GM12891 (cell line): Measurements from ENCODE around the gene PRDX2.
"Not testable (repeated sequence)": the region's sequence is repeated elsewhere in the genome, so short reads cannot be mapped to it uniquely, and the experiment has no call there.

Experiments
- DNase-seq: peaks from one replicate; pipeline ENCODE4 v3.0.0; 2011; ENCODE audit warnings: low spot score; ENCODE audit not compliant: insufficient read length
- FAIRE-seq: peaks from 2 replicates; lab custom pipeline; 2011; peaks lifted over from hg19 to GRCh38; lab: Jason Lieb, UNC
- PAX5 ChIP-seq: IDR thresholded peaks from 2 replicates; pipeline ENCODE4 v1.6.1; 2011; ENCODE audit warnings: low read length, moderate library complexity, mild to moderate bottlenecking; ENCODE audit not compliant: insufficient read depth, severe bottlenecking
- POLR2A ChIP-seq: IDR thresholded peaks from 2 replicates; pipeline ENCODE4 v1.6.1; 2011; ENCODE audit warnings: low read depth, low read length, control low read depth
- POLR2AphosphoS5 ChIP-seq: IDR thresholded peaks from 2 replicates; pipeline ENCODE4 v1.6.1; 2011; ENCODE audit warnings: low read depth, low read length, control low read depth
- POU2F2 ChIP-seq: IDR thresholded peaks from 2 replicates; pipeline ENCODE4 v1.6.1; 2011; ENCODE audit warnings: low read depth, mild to moderate bottlenecking, control low read depth, low read length, moderate library complexity
- SPI1 ChIP-seq: IDR thresholded peaks from 2 replicates; pipeline ENCODE4 v1.6.1; 2011; ENCODE audit warnings: low read depth, low read length, control low read depth
- TAF1 ChIP-seq: IDR thresholded peaks from 2 replicates; pipeline ENCODE4 v1.6.1; 2011; ENCODE audit warnings: low read depth, low read length, control low read depth

The PRDX2 gene

DNA sequence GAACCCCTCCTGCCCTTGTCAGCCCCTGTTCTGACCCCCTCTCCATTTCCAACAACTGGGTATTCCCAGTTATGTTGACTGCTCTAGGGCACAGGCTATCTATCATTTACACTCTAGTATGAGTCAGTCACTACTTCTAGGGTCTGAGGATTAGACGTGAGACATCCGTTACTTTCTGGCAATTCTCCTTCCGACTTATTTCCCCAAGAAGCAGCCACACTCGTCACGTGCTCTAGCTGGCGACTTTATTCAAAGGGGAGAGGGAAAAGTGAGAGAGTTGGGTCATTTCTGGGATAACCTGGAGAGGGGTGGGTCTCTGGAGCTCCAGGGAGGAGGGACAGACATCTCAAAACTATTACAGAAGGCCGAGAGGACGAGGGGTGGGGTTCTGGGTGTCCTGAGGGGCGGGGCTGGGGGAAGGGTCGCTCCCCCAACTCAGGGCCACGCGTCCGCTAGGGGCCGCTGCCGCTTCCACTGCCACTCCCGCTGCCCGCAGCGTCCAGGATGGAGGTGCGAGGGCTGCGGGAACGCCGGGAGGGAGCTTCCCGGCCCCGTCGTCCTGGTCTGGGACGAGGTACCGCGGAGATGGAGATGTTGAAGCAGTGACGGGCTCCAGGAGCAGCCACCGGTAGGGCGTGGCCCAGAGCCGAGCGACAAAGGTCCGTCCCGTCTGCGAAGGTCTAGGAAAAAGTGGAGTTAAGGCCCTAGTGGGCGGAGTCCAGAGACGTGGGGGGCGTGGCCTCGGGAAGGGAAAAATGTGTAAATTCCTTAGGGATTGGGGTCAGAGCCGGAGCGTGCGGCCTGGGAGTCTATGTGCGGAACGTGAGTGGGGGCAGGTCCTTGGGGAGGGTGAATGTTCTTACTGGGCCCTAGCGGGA is 23.9 kb upstream of the PRDX2 start:
- DNase-seq (no peak), FAIRE-seq (no peak)
- TF ChIP-seq PAX5 (no peak), POLR2A (no peak), POU2F2 (no peak), TAF1 (no peak), POLR2AphosphoS5 (no peak), SPI1 (no peak)

DNA sequence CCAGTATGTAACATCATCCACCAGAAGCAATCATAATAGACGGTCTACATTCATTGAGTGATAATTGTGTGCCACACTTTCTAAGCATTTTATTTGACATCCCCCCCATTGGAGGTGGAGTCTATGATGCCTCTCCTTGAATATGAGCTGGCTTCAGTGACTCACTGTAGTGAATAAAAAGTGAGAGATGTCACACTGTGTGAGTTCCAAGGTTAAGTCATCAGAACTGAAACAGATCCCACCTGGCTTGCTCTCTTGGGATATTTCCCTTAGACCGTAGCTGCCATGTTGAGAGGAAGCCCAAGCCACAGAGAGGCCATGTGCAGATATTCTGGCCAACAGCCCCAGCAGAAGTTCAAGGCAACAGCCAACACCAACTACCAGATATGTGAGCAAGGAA is 20.2 kb upstream of the PRDX2 start:
- no peak for DNase-seq
- TF ChIP-seq SPI1 (no peak), POLR2AphosphoS5 (no peak), TAF1 (no peak), POLR2A (no peak), PAX5 (no peak)
- FAIRE-seq, result no peak

DNA sequence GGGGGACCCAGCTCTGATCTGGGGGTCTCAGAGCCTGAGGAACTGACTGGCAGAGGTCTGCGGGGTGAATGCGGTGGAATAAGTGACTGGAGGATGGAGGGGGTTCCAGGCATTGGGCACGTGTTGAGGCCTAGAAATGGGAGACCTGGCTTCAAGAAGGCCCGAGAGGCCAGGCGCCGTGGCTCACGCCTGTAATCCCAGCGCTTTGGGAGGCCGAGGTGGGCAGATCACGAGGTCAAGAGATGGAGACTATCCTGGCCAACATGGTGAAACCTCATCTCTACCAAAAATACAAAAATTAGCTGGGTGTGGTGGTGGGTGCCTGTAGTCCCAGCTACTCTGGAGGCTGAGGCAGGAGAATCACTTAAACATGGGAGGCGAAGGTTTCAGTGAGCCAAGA is 16.2 kb upstream of the PRDX2 start:
- not testable (repeated sequence) for FAIRE-seq, DNase-seq

DNA sequence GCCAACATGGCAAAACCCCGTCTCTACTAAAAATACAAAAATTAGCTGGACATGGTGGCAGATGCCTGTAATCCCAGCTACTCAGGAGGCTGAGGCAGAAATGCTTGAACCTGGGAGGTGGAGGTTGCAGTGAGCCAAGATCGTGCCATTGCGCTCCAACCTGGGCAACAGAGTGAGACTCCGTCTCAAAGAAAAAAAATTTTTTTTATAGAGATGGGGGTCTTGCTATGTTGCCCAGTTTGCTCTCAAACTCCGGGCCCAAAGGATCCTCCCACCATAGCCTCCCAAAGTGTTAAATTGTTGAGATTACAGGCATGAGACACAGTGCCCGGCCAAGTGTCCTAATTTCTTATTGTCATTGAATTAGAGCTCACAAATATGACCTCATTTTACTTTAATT is 15.6 kb upstream of the PRDX2 start:
- FAIRE-seq, DNase-seq: not testable (repeated sequence)

DNA sequence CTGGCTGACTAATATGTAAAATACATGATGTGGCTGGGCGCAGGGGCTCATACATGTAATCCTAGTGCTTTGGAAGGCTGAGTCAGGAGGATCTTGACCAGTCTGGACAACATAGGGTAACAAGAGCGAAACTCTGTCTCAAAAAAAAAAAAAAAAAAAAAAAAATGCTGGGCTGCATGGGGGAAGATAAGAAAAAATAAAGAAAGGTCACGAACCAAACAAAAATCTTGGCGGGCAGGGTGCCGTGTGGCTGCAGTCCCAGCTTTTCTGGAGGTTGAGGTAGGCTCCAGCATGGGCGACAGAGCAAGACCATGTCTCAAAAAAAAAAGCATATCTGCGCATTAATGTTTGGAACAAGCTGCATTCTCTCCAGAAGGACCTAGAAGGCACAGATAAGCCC is 13.5 kb upstream of the PRDX2 start:
- DNase-seq (no peak), FAIRE-seq (no peak)
- no peak for TF ChIP-seq POLR2AphosphoS5
- no peak for TF ChIP-seq TAF1
- no peak for TF ChIP-seq SPI1
- TF ChIP-seq POU2F2, result no peak
- no peak for TF ChIP-seq PAX5

DNA sequence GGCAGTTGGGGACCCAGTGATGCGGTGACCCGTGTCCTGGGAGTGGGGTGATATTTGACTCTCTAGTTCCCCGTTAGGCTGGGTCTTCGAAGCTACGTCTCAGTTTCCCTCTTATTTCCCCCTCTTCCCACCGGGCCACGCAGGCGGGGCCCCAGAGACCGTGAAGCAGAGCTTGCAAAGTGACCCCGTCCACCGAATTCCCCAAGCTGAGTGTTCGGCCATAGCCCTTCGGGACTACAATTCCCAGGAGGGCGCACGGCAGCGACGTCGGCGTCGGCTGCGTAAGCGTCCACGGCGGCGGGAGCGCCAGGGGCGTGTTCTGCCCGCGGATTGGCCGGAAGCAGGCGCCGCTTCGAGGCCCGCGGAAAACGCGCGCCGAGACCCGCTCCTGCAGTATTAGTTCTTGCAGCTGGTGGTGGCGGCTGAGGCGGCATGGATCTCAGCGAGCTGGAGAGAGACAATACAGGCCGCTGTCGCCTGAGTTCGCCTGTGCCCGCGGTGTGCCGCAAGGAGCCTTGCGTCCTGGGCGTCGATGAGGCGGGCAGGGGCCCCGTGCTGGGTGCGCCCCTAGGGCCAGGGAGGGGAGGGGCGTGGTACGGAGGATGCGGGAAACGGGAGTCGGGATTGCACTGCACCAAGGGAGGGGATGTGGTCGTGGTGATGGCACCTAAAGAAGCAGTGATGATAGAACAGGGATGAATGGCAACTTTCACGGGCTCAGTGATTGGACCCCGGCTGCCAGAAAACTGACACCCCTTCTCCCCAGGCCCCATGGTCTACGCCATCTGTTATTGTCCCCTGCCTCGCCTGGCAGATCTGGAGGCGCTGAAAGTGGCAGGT is 4.9 kb upstream of the PRDX2 start, which contains the start of gene RNASEH2A:
TSS of gene RNASEH2A (plus strand) at position 343 of the 840 bp plus-strand sequence. CDS start at position 433, 90 bp downstream.
- DNase-seq, result peak; percentile 98

DNA sequence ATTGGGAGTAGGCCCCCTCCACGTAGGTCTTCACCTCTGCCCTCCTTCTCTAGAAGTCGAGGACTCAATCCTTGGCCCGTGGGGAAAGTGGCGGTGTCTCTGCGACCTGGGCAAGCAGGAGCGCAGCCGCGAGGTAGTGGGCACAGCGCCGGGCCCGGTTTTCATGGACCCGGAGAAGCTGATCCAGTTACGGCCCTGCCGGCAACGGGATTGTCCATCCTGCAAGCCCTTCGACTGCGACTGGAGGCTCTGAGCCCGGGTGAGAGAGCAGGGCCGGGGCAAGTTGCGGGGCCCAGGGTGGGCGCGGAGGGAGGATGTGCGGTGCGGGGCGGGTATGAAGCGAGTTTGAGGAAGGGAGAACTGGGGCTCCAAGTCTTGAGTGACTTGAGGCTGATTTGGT is 2.5 kb upstream of the PRDX2 start:
- FAIRE-seq (no peak), DNase-seq (no peak)
- TF ChIP-seq TAF1 (no peak), SPI1 (no peak), POLR2AphosphoS5 (no peak), POLR2A (no peak), PAX5 (no peak), POU2F2 (no peak)

More for the DNA sequence above, 4.9 kb upstream of the PRDX2 start, which contains the start of gene RNASEH2A:
- peak; percentile 56; the same call in 1 of the 2 replicates for TF ChIP-seq POLR2AphosphoS5
- peak; percentile 67 for TF ChIP-seq POLR2A
- TF ChIP-seq PAX5, result no peak
- TF ChIP-seq TAF1, result peak; percentile 56; the same call in 1 of the 2 replicates
- peak; percentile 60; the same call in 1 of the 2 replicates for TF ChIP-seq POU2F2
- no peak for TF ChIP-seq SPI1
- peak; percentile 99 for FAIRE-seq

DNA sequence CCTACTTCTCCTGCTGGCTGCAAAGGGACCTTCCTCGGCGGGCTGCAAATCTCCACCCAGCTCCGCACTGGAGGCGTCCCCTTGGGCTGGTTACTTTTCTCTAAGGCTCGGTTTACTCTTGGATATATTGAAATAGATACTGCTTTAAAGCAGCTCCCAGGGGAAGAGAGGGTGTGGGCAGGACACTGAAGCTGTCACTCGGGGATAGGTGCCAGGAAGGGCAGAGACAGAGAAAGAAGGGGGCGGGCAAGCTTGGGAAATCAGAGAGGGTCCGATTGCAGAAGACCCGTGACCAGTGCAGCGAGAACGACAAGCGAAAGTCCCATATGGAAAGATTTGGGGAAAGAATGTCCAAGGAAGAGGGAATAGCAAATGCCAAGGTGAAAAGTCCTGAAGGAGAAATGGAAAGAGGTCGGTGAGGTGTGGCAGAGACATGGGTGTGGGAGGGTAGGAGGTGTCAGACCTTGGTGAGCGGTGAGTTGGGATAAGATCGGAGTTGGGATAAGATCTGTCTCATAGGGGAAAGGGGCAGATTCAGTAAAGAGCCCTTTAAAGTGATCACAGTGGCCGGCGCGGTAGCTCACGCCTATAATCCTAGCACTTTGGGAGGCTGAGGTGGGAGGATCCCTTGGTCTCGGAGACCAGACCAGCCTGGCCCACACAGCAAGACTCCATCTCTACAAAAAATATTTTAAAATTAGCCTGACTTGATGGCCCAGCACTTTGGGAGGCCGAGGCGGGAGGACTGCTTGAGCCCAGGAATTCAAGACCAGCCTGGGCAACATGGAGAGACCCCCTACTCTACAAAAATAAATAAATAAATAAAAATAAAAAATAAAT is 887 bp upstream of the PRDX2 start:
- no peak for TF ChIP-seq POLR2A
- TF ChIP-seq POLR2AphosphoS5, result no peak
- TF ChIP-seq PAX5, result no peak
- TF ChIP-seq POU2F2, result no peak
- no peak for FAIRE-seq
- DNase-seq, result no peak

DNA sequence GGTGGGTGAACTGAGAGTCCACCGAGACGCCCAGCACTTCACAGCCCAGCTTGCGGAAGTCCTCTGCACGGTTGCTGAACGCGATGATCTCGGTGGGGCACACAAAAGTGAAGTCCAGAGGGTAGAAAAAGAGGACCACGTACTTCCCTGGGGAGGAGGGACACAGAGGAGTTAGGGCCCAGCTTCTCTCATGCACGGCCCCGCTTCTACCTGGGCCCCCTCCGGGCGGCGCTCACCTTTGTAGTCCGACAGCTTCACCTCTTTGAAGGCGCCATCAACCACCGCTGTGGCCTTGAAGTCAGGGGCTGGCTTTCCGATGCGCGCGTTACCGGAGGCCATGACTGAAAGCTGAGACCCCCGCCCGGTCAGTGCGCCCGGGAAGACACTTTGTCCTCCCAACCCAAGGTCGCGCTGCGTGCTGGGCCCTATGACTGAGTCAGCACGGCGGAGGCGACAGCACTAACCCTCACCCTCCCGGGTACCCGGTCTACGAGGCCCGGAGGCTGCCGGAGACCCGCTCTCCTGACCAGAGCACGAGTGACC is 606 bp downstream of the PRDX2 start:
- FAIRE-seq (no peak), DNase-seq (no peak)
- TF ChIP-seq POLR2A (no peak), PAX5 (no peak), TAF1 (no peak), POU2F2 (no peak), POLR2AphosphoS5 (no peak), SPI1 (no peak)
